ENCODE results near the gene KRT5.
A peak's percentile ranks its signal among the peaks of the same experiment; 100 is the strongest.
"Not testable (repeated sequence)": the region's sequence is repeated elsewhere in the genome, so short reads cannot be mapped to it uniquely, and the experiment has no call there.

The KRT5 gene

GRCh38 chr12:52518574-52519386, 1.4 kb downstream of the KRT5 start:
- no peak for DNase-seq

- DNase-seq, result no peak
Observed at GRCh38 chr12:52517888-52518287, 2.3 kb downstream of the KRT5 start.

GRCh38 chr12:52517005-52517835, 3.0 kb downstream of the KRT5 start:
- no peak for DNase-seq

GRCh38 chr12:52515927-52516831, 4.0 kb downstream of the KRT5 start:
- no peak for DNase-seq

GRCh38 chr12:52515319-52515646, 4.9 kb downstream of the KRT5 start:
- DNase-seq, result no peak

- no peak for DNase-seq
Observed at GRCh38 chr12:52514471-52515318, 5.5 kb downstream of the KRT5 start.

- no peak for DNase-seq
Observed at GRCh38 chr12:52513736-52514135, 6.5 kb downstream of the KRT5 start.

- no peak for DNase-seq
Observed at GRCh38 chr12:52508211-52508610, 12.0 kb downstream of the KRT5 start.

GRCh38 chr12:52506858-52507715, 13.1 kb downstream of the KRT5 start:
- DNase-seq, result peak; percentile 36

GRCh38 chr12:52502877-52503276, 17.3 kb downstream of the KRT5 start:
- no peak for DNase-seq

- no peak for DNase-seq
Observed at GRCh38 chr12:52501490-52501889, 18.7 kb downstream of the KRT5 start.

- DNase-seq, result not testable (repeated sequence)
Observed at GRCh38 chr12:52500574-52500973, 19.6 kb downstream of the KRT5 start.

GRCh38 chr12:52499806-52500560, 20.2 kb downstream of the KRT5 start:
- DNase-seq, result no peak

GRCh38 chr12:52498946-52499345, 21.2 kb downstream of the KRT5 start:
- DNase-seq, result no peak

- DNase-seq, result no peak
Observed at GRCh38 chr12:52497975-52498374, 22.2 kb downstream of the KRT5 start.

- no peak for DNase-seq
Observed at GRCh38 chr12:52496590-52497071, 23.6 kb downstream of the KRT5 start.

- DNase-seq, result no peak
Observed at GRCh38 chr12:52496054-52496453, 24.1 kb downstream of the KRT5 start.

GRCh38 chr12:52495389-52495788, 24.8 kb downstream of the KRT5 start:
- no peak for DNase-seq

- DNase-seq, result no peak
Observed at GRCh38 chr12:52494518-52494917, 25.7 kb downstream of the KRT5 start.

GRCh38 chr12:52494100-52494499, 26.1 kb downstream of the KRT5 start:
- no peak for DNase-seq
